Activated CD8-positive, alpha-beta memory T cell treated with anti-CD3 and anti-CD28 coated beads for 1 hour (primary cell): ENCODE data around the gene RAD23B.
"Not testable (repeated sequence)": the region's sequence is repeated elsewhere in the genome, so short reads cannot be mapped to it uniquely, and the experiment has no call there.

ENCODE experiments used
- DNase-seq, 2 donors: peaks; one replicate each; pipeline ENCODE4 v3.0.0-alpha.2; 2020; ENCODE audit warnings: low read depth in 1 of 2; ENCODE audit errors: extremely low read depth in 1 of 2

The RAD23B gene

DNA sequence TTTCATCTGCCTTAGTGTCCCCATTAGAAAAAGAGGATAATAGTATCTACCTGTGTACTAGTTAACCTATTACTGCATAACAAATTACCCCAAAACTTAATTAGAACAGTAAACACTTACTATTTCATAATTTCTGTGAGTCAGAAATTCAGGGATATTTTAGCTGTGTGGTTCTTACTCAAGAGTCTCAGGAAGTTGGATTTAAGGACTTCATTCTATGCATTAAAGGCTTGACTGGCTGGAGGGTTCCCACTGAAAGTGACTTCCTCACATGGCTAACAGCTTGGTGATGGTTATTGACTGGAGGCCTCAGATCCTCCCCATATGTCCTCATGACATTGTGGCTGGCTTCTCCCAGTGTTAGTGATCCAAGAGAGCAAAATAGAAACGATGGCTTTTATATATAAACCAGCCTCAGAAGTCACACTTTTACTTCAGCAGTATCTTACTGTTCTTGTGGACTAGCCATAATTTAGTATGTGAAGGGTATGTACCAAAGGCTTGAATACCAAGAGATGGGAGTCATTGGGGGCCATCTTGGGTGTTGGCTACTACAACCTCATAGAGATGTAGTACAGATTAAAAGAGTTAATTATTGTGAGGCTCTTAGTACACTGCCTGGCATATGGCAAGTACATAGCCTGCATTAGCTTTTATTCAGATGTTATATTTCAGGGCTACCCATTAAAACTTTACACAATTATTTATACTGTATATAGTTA, 9.9 kb downstream of the RAD23B start:
- no peak for DNase-seq

DNA sequence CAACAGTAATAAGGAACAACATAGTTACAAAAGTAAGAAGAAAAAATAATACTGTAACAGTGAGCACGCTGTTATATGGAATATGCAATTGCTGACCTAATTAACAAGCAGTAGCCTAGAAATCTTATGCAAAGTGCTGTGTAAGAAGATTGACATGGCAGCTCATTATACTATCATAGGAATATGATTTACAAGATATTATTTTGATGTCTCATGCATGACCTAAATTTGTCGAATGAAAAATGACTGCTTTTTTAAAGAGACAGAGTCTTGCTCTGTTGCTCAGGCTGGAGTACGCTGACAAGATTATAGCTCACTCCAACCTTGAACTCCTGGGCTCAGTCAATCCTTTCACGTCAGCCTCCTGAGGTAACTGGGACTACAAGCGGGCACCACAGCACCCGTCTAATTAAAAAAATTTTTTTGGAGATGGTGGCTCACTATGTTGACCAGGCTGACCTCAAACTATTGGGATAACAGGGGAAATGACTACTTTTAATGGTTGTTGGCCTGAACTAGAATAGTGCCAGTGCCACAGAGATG, 10.5 kb downstream of the RAD23B start:
- DNase-seq = no peak

DNA sequence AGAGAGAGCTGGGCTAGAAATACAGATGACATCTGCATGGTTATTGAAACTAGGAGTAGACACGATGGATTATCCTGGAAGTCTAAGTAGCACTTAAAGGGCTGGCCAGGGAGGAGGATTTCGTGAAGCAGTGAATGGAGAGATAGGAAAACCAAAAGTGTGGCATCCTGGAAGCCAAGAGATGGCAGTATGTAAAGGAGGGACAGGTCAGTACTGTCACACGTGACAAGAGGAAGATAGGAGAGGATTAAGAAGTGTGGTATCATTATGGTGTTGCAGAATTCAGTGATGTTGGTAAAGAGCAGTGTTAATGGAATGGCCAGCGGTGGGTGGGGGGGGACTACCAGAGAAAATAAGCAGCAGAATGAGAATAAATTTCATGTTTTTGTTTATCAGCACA, 11.7 kb downstream of the RAD23B start:
- no peak for DNase-seq

DNA sequence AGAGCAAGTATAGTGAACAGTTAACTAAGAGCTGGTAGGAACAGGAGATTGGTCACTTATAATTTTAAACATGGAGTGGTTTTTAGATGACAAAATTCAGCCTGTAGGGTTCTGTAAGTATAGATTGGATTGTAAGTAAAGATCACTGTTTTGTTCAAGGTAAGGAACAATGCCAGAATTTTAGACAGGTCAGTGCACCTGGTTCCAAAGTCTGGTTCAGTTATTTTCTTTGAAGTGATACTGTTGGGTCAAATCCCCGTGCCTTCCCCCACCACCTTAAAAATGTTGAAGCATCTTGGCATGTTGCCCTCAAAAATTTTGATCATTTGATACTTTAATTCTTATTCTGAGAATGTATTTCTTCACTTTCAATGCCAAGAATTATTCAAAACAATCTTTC, 12.9 kb downstream of the RAD23B start:
- DNase-seq = no peak

DNA sequence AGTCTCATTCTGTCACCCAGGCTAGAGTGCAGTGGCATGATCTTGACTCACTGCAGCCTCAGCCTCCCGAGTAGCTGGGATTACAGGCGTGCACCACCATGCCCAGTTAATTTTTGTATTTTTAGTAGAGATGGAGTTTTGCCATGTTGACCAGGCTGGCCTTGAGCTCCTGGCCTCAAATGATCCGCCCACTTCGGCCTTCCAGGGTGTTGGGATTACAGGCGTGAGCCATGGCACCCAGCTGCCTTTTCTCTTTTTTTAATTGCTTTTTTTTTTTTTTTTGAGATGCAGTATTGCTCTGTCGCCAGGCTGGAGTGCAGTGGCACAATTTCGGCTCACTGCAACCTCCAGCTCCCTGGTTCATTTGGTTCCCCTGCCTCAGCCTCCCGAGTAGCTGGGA, 13.5 kb downstream of the RAD23B start:
- DNase-seq = not testable (repeated sequence)

DNA sequence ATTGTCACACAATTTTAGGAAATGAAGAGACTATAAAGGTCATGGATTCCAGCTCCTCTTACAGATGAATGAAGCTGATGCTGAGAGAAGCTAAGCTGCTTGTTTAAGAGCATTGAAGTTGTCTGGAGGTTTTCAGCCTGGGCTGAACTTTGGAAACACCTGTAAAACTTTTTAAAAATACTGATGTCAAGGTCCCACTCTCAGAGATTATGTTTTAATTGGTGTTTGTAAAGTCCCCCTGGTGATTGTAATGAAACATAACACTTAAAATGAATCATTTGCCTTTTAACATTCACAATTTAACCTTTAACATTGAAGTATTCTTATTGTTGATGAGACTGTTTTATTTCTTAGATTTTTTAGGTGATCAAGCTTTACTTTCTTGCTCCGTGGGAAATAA, 16.4 kb downstream of the RAD23B start:
- no peak for DNase-seq

DNA sequence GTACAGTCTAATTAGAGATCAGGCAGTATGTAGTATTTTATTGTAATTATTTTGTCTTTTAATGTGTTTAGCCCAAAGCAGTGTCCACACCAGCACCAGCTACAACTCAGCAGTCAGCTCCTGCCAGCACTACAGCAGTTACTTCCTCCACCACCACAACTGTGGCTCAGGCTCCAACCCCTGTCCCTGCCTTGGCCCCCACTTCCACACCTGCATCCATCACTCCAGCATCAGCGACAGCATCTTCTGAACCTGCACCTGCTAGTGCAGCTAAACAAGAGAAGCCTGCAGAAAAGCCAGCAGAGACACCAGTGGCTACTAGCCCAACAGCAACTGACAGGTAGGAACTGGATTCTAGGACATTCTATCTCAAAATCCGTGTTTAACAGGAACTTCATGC, 23.2 kb downstream of the RAD23B start:
- DNase-seq = no peak

DNA sequence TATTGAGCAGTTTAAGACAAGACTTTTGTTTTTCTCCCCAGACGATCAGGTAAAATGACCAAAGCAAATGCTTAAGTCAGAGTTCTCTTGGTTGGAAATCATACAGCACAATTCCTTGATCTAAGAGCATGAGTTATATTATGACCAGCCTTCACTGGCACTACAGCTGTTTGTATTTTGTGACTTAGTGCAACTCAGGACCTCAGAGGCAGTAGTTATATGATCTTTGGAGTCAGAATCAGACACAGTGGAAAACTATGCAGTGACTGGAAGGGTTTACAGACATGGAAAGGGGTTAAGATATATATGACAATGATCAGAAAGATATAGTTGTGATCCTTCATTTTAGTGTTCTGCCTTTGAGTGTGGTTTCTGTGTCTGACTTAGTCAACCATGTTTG, 24.3 kb downstream of the RAD23B start:
- no peak for DNase-seq

DNA sequence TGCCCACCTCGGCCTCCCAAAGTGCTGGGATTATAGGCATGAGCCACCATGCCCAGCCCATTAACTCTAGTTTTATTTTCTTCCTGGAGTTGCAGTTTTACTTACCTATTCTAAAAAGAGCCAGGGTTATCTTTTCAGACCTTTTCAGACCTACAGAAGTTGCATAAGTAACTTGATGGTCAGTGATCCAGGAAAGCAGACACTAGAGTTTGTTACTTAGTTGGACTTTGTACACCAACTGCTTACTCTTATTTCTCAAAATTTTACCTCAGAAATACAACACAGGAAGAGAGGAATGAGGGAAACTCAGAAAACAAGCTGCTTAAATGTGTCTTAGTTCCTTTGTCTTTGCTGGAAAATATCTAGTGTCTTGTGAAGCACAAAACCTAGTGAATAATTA, 25.4 kb downstream of the RAD23B start:
- no peak for DNase-seq

DNA sequence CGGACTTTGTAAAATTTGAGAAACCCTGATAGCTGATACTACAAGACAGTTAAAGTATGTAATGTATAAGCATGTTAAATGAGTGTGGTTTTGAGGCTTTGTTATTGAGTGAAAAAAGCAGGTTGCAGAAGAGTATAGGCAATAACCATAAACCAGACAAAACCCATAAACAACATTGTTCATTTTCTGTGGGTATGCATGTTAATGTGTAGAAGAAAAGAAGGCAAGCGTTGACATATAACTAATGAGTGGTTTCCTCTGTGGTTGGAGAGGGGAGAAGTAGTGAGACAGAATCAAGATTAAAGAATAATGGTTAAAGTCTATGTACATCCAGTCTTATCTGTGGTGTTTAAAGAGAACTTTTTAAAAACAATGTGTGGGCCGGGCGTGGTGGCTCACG, 26.2 kb downstream of the RAD23B start:
- no peak for DNase-seq

DNA sequence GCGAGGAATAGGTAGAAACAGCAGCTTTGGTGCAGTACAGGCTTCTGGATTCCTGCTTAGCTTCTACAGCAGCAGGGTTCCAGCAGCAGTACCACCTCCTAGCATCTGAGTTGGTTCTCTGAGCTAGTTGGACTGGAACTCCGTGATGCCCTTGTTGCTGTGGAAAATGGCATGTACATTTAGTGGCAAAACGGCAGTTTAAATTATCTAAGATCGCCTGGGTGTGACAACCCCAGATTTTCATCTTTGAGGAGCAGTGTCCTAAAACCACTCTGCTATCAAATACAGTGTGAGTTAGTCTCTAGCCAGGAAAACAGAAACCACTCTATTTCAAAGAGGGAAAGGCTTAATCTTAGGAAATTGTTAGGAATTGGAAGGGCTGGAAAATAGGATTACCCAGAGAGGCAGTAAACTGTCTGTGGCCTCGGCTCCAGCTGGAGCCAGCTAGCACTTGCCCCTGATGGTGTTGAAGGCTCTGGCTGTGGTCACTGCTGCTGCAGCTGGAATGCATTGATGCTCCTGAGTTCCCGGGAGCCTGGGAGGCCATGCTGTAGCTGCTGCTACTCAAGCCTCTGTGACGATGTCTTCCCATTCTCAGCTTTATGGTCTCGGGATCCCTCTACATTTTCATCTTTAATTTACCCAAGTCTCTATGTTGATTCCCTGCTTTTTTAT, 29.4 kb downstream of the RAD23B start:
- no peak for DNase-seq

DNA sequence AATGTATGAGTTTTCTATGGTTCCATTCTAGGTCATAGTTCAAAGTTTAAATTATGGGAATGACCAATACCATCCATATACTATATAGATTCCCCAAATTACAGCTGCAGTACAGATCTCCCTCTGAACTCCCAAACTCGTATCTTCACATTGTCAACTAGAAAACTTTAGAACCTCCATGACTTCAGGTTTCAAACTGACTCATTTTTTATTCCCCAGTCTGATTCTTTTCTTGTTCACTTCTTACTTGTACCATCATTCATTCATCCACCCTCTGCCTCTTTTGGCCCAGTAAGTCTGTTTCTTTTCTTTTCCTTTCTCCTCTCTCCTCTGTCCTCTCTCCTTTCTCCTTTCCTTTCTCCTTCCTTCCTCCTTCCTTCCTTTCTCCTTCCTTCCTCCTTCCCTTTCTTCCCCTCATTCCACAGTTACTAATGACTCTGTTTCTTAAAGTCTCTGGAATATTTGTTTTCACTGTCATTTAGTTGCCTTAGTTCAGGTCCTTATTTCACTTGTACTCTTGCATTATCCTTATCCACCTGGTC, 30.5 kb downstream of the RAD23B start:
- no peak for DNase-seq

DNA sequence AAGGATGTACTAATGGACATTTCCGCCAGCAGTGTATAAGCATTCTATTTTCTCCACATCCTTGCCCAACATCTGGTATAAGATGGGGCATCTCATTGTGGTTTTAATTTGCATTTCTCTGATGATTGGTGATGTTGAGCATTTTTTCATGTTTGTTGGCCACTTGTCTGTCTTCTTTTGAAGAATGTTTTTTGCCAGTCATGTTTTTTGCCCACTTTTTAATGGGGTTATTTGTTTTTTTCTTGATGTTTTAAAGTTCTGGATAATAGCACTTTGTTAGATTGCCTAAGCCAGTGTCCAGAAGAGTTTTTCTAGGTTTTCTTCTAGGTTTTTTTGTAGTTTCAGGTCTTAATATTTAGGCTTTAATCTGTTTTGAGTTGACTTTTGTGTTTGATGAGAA, 31.7 kb downstream of the RAD23B start:
- DNase-seq = no peak

DNA sequence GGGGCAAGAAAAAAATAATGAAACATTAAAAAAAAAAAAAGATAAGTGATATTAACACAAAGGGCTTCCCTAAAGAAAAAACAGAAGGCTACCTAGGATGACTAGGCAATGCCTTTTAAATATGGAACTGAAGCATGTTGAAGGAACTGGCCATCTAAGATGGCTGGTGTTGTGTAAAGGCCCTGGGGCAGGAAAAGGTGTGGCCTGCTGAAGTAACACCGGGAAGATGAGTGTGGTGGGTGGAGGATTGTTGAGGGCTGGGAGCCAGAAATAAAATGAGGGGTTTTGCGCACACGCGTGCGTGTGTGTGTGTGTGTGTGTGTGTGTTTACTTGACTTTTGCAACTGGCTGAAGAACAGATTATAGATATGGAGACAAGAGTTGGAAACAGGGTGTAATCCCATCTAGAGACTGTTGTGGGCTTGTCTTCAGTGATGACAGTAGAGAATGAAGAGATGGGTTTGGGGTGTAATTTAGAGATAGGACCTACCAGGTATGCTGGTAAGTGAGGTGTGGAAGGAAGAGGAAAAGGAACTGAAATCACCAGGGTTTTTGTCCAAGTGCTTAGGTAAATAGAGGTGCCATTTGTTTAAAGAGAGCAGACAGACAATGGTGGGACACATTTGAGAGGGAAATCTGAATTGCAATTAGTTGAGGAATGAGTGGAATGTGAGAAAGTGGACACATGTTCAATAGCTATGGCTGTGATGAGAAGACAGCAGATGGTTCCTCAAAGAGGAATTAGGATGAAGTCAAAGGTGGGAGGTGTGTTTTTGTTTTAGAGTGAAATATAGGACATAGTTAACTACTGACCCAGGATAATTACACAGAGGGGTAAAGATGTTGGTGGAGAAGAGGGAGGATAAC, 33.9 kb downstream of the RAD23B start:
- DNase-seq = no peak

DNA sequence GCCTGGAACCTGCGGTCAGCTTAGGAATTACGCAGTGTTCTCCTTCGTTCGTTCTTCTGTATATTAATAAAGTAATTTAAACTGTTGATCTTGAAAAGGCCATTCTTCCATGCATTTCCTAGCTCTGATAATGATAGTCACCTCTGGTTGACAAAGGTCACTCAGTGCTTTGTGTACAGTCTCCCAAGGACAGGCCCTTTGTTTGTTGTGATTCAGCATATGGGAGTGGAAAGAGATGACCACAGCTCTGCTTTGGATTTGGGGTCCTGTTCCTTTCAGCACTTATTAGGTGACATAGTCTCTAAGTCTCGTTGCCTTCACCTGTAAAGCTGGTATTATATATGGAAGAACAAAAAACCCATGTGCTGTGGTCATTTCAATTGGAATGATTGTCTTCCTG, 39.6 kb downstream of the RAD23B start:
- DNase-seq = no peak

DNA sequence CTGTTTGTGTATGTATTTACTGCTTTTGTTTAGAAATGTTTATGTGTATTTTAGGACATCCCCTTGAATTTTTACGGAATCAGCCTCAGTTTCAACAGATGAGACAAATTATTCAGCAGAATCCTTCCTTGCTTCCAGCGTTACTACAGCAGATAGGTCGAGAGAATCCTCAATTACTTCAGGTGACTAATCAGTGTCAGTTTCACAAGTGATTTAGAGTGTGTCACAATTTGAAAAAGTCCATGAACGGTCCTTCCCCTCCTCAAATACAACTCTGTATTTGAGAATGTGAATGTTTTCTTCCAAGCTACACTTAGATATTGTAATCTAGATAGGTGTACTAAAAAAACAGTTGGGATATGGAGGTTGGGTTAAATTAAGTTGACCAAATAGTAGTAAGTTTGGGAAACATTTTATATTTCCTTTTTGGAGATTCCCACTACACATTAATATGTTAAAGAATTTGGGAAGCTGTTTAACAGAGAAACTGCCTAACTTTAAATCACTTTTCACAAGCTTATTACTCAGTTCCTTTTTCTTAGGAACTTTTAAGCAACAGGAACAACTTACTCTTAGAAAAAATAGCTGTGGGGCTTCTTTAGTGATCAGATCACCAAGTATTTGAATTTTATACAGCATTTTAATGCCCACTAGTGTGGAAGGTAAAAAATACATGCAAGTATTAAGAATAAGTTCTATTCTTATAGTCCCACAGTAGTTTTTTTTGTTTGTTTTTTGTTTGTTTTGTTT, 40.9 kb downstream of the RAD23B start:
- DNase-seq = no peak

DNA sequence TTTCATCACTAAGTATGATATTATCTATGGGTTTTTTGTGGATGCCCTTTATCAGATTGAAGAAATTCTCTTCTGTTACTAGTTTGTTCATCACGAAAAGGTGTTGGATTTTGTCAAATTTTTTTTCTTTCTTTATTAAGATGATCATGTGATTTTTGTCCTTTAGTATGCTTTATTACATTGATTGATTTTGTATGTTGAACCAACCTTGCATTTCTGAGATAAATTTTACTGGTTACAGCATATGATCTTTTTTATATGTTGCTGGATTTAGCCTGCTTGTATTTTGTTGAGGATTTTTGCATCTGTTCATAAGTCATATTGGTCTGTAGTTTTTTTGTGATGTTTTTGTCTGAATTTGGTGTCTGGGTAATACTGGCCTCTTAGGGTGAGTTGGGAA, 42.8 kb downstream of the RAD23B start:
- DNase-seq = no peak

DNA sequence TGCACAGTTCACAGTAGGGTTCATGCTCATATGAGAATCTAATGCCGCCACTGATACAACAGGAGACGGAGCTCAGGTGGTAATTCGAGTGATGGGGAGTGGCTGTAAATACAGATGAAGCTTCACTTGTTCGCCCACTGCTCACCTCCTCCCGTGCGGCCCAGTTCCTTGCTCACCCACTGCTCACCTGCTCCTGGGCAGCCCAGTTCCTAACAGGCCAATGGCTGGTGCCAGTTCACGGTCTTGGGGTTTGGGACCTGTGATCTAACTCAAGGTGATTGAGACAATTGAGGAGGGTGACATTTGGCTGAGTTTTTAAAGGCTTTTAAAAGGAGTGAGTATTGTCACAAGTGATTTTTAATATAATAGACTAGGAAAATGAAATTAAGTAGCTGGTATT, 45.4 kb downstream of the RAD23B start:
- DNase-seq = no peak

DNA sequence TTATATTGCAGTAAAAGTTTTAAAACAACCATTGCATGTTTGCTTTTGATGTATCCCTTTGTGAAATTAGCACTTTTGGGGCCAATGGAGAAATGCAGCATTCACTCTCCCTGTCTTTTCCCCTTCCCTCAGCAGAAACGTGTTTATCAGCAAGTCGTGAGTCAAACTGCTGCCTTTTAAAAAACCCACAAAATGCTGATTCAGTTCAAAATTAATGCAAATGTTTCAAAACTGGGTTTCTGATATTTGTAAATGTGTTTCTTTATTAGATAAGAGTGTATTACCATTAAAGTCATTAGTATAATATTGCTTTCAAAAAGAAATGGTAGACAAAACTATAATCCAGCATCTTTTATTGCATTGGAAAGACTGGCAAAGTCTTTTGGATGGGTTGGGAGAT, 47.3 kb downstream of the RAD23B start:
- no peak for DNase-seq

DNA sequence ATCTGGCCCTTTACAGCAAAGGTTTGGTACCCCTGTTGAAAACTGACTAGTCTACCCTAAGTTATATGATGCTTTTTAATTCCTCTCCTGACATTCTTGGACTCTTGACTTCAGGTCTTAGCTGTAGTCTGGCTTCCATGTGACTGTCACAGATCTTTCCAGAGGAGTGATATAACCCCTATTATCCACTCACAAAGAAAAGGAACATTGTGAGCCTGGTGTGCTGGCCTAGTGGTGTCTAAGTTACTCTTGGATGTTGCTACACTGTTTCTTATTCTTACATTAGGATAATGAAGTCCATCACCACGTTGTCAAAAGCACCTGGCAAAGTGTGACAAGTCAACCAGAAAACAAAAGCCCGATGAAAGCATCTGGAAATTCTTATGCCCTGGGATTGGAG, 49.8 kb downstream of the RAD23B start:
- no peak for DNase-seq

DNA sequence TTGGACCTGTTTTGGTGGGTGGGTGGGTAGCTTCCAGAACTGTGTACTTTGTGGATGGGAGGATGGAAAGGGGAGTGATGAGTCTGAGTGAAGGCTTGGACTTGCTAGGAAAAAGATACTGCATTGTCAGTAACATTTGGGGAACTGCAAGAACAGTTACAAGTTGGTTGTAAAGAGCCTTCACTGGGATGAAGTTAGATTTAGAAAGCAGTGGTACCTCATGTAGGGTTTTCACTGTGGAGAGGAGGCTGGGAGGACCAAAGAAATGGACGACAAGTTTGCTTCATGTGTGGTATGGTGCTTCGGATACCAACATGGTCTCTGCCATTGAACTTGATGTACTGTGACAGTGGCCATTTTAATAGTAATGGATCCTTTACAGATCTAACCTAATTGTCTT, 50.3 kb downstream of the RAD23B start:
- DNase-seq = no peak
